ENCODE measurements around the gene SYCE1L.
"Not testable (repeated sequence)": the region's sequence is repeated elsewhere in the genome, so short reads cannot be mapped to it uniquely, and the experiment has no call there.

Gene SYCE1L

DNA sequence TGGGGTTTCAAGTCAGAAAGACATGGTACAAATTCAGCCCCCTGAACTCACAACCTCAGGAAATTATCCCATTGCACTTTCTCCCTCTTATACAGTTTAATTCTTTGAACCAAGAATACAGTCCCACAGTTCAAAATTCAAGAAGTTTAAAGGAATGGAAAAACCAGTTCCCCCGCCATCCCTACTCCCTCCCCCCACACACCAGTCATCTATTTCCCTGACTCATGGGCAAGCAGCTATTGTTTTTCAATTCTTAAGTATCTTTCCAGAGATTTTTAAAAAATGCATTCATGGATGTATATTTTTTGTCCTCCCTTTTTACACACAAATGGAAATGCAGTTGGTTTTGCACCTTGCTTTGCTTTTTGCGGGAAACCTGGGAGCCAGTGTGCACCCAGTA is 7.3 kb downstream of the SYCE1L start:
- no peak for DNase-seq (ENCODE audit: low spot score)

- DNase-seq (ENCODE audit: low spot score), result no peak
Observed at GRCh38 chr16:77207030-77207429, 7.8 kb downstream of the SYCE1L start.

DNA sequence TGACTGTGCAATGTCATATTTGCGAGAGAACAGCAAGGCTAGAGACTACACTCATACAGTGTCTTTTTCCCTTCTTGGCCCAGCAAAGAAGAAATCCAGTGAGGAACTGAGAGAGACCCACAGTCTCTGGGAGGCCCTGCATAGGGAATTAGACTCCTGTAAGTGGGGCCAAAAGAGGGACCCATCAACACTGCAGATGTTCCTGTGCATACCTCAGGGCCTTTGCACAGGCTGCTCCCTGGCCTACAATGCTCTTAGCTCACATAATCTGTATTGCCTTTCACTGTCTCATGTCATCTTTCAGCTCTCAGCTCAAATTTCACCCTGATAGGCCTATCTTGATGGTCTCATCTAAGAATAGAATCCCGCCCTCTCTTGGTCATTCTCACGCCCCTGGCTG is 9.2 kb downstream of the SYCE1L start:
- no peak for DNase-seq (ENCODE audit: low spot score)

GRCh38 chr16:77211880-77212740 is 12.9 kb downstream of the SYCE1L start:
- peak; percentile 72 for DNase-seq (ENCODE audit: low spot score)

DNA sequence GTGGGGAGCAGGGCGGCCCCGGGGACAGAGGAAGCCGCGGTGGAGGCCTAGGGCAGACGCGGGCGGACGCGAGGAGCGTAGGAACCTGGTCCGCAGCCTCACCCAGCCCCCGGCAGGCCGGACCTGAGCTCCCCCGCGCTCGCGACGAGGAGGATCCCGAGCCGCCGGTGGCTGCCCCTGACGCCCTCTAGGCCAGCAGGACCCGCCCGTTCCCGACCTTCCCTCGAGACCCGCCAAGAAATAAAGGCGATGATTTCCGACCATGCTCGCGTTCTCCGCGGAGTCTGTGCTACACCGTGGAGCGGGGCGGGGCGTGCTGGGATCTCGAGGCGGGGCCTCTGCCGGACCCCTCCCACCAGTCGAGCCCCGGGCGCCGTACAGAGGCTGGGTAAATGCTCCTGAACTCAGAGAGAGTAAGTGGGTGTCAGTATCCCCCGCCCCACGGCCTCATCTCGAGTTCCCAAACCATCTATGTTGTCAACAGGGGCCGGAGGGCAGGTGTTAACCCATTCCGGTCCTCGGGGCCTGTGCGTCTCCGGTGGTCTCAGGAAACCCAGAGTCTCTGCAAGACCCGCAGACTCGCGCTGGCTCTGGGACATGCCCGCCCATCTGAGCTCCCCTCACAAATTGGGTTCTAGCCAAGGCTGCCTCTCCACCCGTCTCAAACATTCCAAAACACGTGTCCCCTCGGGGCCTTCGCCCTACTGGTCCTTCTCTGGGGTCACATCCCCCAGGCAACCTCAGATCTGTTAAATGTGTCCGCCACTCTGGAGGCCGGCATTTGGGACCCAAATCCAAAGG is 13.7 kb downstream of the SYCE1L start:
- peak; percentile 66 for DNase-seq (ENCODE audit: low spot score)

DNA sequence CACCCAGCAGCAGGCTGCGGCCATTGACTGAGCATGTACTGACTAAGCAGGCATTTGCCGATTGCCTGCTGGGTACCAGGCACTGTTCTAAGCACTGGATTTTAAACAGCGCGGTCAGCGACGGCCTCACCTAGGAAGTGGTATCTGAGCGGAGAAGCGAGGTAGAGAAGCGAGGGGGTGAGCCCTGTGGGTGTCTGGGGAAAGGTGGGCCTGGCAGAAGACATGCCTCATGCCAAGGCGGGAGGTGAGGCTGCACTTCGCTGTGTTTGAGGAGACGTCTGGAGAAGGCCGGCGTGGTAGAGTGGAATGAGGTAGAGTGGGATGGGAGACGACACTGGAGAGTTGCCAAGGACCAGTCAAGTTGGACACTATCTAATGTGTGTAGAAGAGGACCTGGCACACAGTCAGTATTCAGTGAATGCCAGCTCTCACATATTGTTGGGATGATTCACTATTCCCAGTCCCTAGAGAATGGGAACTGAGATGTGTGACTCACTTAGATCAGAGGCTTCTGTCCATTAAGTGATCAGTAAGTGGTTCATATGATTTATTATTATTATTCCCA is 14.4 kb downstream of the SYCE1L start:
- no peak for DNase-seq (ENCODE audit: low spot score)

GRCh38 chr16:77214411-77215138 is 15.4 kb downstream of the SYCE1L start:
- no peak for DNase-seq (ENCODE audit: low spot score)

DNA sequence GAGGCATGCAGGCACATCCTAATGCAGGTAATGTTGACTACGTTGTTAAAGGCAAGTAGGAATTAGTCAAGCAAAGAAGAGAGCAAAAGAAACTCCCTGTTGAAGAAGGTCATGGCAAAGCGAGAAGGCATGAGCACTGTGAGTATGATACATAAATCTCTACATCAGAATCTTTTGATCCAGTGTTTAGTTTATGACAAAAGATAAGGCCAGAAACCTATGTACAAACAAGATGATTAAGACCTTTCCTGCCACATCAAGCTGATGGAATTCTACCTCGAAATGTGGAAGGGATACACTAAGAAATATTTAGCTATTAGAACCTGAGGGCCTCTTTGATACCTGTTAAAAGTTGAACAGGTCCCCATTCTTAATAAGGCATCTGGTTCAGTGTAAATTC is 20.2 kb downstream of the SYCE1L start:
- DNase-seq (ENCODE audit: low spot score), result no peak

DNA sequence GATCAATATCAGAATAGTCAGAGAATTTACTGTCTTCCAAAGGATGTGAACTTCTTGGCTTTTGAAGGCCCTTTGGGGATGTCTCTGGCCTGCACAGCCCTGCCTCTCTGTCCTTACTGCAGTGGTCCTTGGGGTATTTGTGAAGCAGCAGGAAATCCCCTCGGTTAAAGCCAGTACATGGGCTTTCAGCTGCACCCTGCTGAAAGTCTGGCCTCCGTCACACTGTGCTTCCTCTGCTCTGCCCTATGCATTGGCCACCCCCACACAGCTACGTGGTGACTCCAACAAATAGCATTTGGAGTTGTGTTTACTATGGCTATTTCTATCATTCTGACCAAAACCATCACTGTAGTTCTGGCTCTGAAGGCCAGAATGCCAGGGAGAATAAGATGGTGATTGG is 21.2 kb downstream of the SYCE1L start:
- DNase-seq (ENCODE audit: low spot score), result no peak

- no peak for DNase-seq (ENCODE audit: low spot score)
Observed at GRCh38 chr16:77221482-77221881, 22.3 kb downstream of the SYCE1L start.

- peak; percentile 20 for DNase-seq (ENCODE audit: low spot score)
Observed at GRCh38 chr16:77223184-77223583, 24.0 kb downstream of the SYCE1L start.

DNA sequence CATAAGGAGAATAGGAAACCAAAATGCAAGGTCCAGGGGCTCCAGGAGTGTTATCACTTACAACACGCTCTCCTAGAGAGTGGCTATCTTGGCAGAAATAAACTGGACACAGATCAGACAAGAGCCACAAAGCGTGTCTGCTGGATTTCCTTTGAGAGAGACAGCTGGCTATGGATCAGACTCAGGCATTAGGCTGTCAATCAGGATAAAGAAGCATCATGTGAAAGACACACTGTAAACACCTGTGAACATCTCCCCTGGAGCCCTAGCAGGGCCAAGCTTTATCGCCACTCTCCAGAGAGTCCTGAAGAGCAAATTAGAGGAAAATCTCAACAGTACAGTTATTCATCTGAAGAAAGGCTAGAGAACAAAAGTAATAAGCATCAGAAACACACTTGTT is 26.0 kb downstream of the SYCE1L start:
- no peak for DNase-seq (ENCODE audit: low spot score)

DNA sequence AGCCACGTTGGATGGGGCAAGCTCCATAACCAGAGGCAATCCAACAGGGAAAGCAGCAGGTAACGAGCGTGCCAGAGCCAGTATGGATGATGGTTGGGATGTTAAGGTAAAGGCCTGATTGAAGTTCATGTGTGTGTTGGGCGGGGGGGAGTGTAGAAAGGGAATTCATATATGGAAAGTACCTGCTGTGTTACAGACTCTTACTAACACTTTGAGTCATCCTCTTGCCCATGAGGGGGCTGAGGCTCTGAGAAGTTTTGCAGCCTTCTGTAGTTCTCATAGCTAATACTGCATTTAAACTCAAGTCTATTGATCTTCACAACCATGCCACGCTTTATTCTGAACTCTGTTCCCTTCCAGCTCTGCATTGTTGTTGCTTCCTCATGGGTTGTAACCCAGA is 28.5 kb downstream of the SYCE1L start:
- DNase-seq (ENCODE audit: low spot score), result no peak

GRCh38 chr16:77231047-77231446 is 31.8 kb downstream of the SYCE1L start:
- DNase-seq (ENCODE audit: low spot score), result no peak

GRCh38 chr16:77233799-77234519 is 34.8 kb downstream of the SYCE1L start:
- DNase-seq (ENCODE audit: low spot score), result no peak

DNA sequence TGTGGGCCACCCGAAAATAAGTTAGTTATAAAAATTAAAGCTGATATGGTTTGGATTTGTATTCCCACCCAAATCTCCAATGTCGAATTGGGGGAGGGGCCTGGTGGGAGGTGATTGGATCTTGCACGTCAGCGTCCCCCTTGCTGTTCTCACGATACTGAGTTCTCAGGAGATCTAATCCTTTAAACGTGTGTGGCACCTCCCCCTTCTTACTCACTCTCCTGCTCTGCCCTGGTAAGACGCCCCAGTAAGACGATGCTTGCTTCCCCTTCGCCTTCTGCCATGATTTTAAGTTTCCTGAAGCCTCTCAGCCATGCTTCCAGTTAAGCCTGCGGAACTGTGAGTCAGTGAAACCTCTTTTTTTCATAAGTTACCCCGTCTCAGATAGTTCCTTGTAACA is 35.4 kb downstream of the SYCE1L start:
- DNase-seq (ENCODE audit: low spot score), result no peak

- DNase-seq (ENCODE audit: low spot score), result peak; percentile 89
Observed at GRCh38 chr16:77236063-77236511, 36.9 kb downstream of the SYCE1L start.

DNA sequence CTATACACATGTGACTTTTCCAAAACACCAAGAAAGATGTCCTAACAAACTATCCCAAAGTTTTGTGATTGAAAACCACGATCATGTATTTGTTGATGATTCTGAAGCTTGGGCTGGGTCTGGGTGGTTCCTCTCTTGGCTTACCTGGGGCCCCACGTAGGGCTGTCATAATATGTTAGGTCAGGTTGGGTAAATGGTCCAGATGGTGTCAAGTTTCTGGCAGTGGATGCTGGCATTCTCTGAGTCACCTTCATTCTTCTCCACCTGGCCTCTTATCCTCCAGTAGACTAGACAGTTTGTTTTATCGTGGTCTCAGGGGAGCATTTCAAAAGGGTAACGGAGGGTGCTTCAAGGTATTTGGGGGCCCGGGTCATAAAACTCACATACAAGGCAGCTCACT is 39.4 kb downstream of the SYCE1L start:
- DNase-seq (ENCODE audit: low spot score), result no peak

GRCh38 chr16:77242471-77242870 is 43.3 kb downstream of the SYCE1L start:
- not testable (repeated sequence) for DNase-seq (ENCODE audit: low spot score)

GRCh38 chr16:77246150-77246549 is 46.9 kb downstream of the SYCE1L start:
- DNase-seq (ENCODE audit: low spot score), result no peak

- DNase-seq (ENCODE audit: low spot score), result no peak
Observed at GRCh38 chr16:77250400-77250799, 51.2 kb downstream of the SYCE1L start.

Data from CD4-positive, alpha-beta T cell treated with Interleukin-2 at 100 ng/mL for 4 hours (primary cell).